ENCODE results near the gene SPEM3. TPM values are rescaled to one million over a fixed set of nuclear protein-coding genes. Genes with fewer than 3 reads are reported as not detected.
A peak's percentile ranks its signal among the peaks of the same experiment; 100 is the strongest.

The SPEM3 gene
- total RNA-seq, 2 donors from 2014 or later = not detected

GRCh38 chr17:7393613-7394451, 34.8 kb upstream of the SPEM3 start:
- DNase-seq (ENCODE audit: low spot score) = peak; percentile 68
- no peaks in the 10 kb centered on the region for H3K9me3 Mint-ChIP-seq
- H3K4me1 Mint-ChIP-seq (ENCODE audit: low read depth in 2 of 2) = peaks cover 10 to 12% of the 10 kb centered on the region in 2 donors
- peak overlapping the region; percentile 43 to 70 for H3K27ac Mint-ChIP-seq
- H3K36me3 Mint-ChIP-seq = no peaks in the 10 kb centered on the region
- H3K4me3 Mint-ChIP-seq = peak overlapping the region; percentile 88
- H3K27me3 Mint-ChIP-seq = no peaks in the 10 kb centered on the region
- peak; percentile 54 to 59 for ATAC-seq

GRCh38 chr17:7394452-7395191, 34.0 kb upstream of the SPEM3 start, which contains the start of gene PLSCR3:
TSS of gene PLSCR3 (minus strand) at chr17:7394525. CDS start at chr17:7394110, 415 bp downstream.
- H3K27me3 Mint-ChIP-seq = no peaks in the 10 kb centered on the region
- H3K4me1 Mint-ChIP-seq (ENCODE audit: low read depth in 2 of 2) = peaks cover 10 to 12% of the 10 kb centered on the region in 2 donors

GRCh38 chr17:7396147-7396546, 32.5 kb upstream of the SPEM3 start:
- ATAC-seq = no peak
- Mint-ChIP-seq H3K9me3 (no peaks in the 10 kb centered on the region), H3K27me3 (no peaks in the 10 kb centered on the region), H3K27ac (no peak overlapping the region), H3K4me3 (no peak overlapping the region), H3K4me1 (ENCODE audit: low read depth in 2 of 2) (peaks cover 10% of the 10 kb centered on the region in 2 donors), H3K36me3 (no peaks in the 10 kb centered on the region)
- DNase-seq (ENCODE audit: low spot score) = no peak

More at GRCh38 chr17:7394452-7395191, 34.0 kb upstream of the SPEM3 start, which contains the start of gene PLSCR3:
- H3K27ac Mint-ChIP-seq = peak within 1 kb of the TSS; percentile 68 to 92
- DNase-seq (ENCODE audit: low spot score) = peak; percentile 90
- H3K9me3 Mint-ChIP-seq = no peaks in the 10 kb centered on the region
- no peaks in the 10 kb centered on the region for H3K36me3 Mint-ChIP-seq
- ATAC-seq = peak; percentile 94
- H3K4me3 Mint-ChIP-seq = peak within 1 kb of the TSS; percentile 93

- Mint-ChIP-seq H3K9me3 (no peaks in the 10 kb centered on the region), H3K27ac (no peak overlapping the region), H3K36me3 (no peaks in the 10 kb centered on the region), H3K4me1 (ENCODE audit: low read depth in 2 of 2) (peaks cover 11 to 13% of the 10 kb centered on the region in 2 donors), H3K4me3 (no peak overlapping the region), H3K27me3 (no peaks in the 10 kb centered on the region)
- ATAC-seq (no peak), DNase-seq (ENCODE audit: low spot score) (no peak)
Observed at GRCh38 chr17:7398612-7399011, 30.0 kb upstream of the SPEM3 start.

GRCh38 chr17:7403043-7403726, 25.5 kb upstream of the SPEM3 start:
- no peaks in the 10 kb centered on the region for H3K9me3 Mint-ChIP-seq
- H3K4me1 Mint-ChIP-seq (ENCODE audit: low read depth in 2 of 2) = peaks cover 13 to 21% of the 10 kb centered on the region in 2 donors
- no peaks in the 10 kb centered on the region for H3K36me3 Mint-ChIP-seq
- ATAC-seq (no peak), DNase-seq (ENCODE audit: low spot score) (no peak)
- peak overlapping the region; percentile 79 to 93 for H3K27ac Mint-ChIP-seq
- H3K4me3 Mint-ChIP-seq = peak overlapping the region; percentile 87
- H3K27me3 Mint-ChIP-seq = peaks cover 8 to 10% of the 10 kb centered on the region in 2 donors

- H3K27me3 Mint-ChIP-seq = peaks cover 8 to 10% of the 10 kb centered on the region in 2 donors
- peak overlapping the region; percentile 87 for H3K4me3 Mint-ChIP-seq
- peaks cover 13 to 21% of the 10 kb centered on the region in 2 donors for H3K4me1 Mint-ChIP-seq (ENCODE audit: low read depth in 2 of 2)
- H3K36me3 Mint-ChIP-seq = no peaks in the 10 kb centered on the region
- ATAC-seq (no peak), DNase-seq (ENCODE audit: low spot score) (no peak)
- H3K27ac Mint-ChIP-seq = peak overlapping the region; percentile 79 to 93
- no peaks in the 10 kb centered on the region for H3K9me3 Mint-ChIP-seq
Observed at GRCh38 chr17:7403727-7403976, 25.0 kb upstream of the SPEM3 start.

- Mint-ChIP-seq H3K4me3 (peak within 1 kb of the TSS; percentile 87), H3K27ac (peak within 1 kb of the TSS; percentile 79 to 93), H3K36me3 (no peaks in the 10 kb centered on the region), H3K27me3 (peaks cover 8 to 12% of the 10 kb centered on the region in 2 donors), H3K4me1 (ENCODE audit: low read depth in 2 of 2) (peaks cover 13 to 21% of the 10 kb centered on the region in 2 donors), H3K9me3 (no peaks in the 10 kb centered on the region)
- peak; percentile 98 for DNase-seq (ENCODE audit: low spot score)
- peak; percentile 95 for ATAC-seq
Observed at GRCh38 chr17:7403977-7404736, 24.5 kb upstream of the SPEM3 start, which contains the start of gene TMEM256. TSS of gene TMEM256 (minus strand) at chr17:7404097. CDS start at chr17:7404084, 13 bp downstream.

GRCh38 chr17:7404737-7405349, 23.8 kb upstream of the SPEM3 start:
- Mint-ChIP-seq H3K27me3 (peaks cover 8 to 19% of the 10 kb centered on the region in 2 donors), H3K27ac (peak overlapping the region; percentile 79 to 93), H3K4me3 (peak overlapping the region; percentile 87), H3K4me1 (ENCODE audit: low read depth in 2 of 2) (peaks cover 13 to 21% of the 10 kb centered on the region in 2 donors), H3K36me3 (no peaks in the 10 kb centered on the region), H3K9me3 (no peaks in the 10 kb centered on the region)
- peak; percentile 58 to 66 for ATAC-seq
- DNase-seq (ENCODE audit: low spot score) = no peak

- Mint-ChIP-seq H3K36me3 (no peaks in the 10 kb centered on the region), H3K9me3 (no peaks in the 10 kb centered on the region), H3K4me3 (peak overlapping the region; percentile 87), H3K27me3 (peaks cover 8 to 23% of the 10 kb centered on the region in 2 donors), H3K27ac (peak overlapping the region; percentile 2 to 27), H3K4me1 (ENCODE audit: low read depth in 2 of 2) (peaks cover 13 to 21% of the 10 kb centered on the region in 2 donors)
- DNase-seq (ENCODE audit: low spot score) (no peak), ATAC-seq (no peak)
Observed at GRCh38 chr17:7405350-7406234, 23.1 kb upstream of the SPEM3 start.

GRCh38 chr17:7406235-7406825, 22.3 kb upstream of the SPEM3 start:
- DNase-seq (ENCODE audit: low spot score) (no peak), ATAC-seq (no peak)
- no peaks in the 10 kb centered on the region for H3K9me3 Mint-ChIP-seq
- peaks cover 13 to 21% of the 10 kb centered on the region in 2 donors for H3K4me1 Mint-ChIP-seq (ENCODE audit: low read depth in 2 of 2)
- H3K27me3 Mint-ChIP-seq = peaks cover 8 to 23% of the 10 kb centered on the region in 2 donors
- no peaks in the 10 kb centered on the region for H3K36me3 Mint-ChIP-seq
- peak overlapping the region; percentile 27 to 45 for H3K27ac Mint-ChIP-seq
- H3K4me3 Mint-ChIP-seq = peak overlapping the region; percentile 60

GRCh38 chr17:7407082-7407481, 21.6 kb upstream of the SPEM3 start:
- Mint-ChIP-seq H3K36me3 (no peaks in the 10 kb centered on the region), H3K9me3 (no peaks in the 10 kb centered on the region), H3K27me3 (peaks cover 8 to 23% of the 10 kb centered on the region in 2 donors), H3K4me1 (ENCODE audit: low read depth in 2 of 2) (peaks cover 13 to 17% of the 10 kb centered on the region in 2 donors), H3K27ac (peak overlapping the region in 1 of 2 donors; percentile 45), H3K4me3 (no peak overlapping the region)
- DNase-seq (ENCODE audit: low spot score) (no peak), ATAC-seq (no peak)

All from natural killer cell treated with Interleukin-12 subunit alpha and Interleukin-12 subunit beta and Interleukin-15 and Interleukin-18, amount 100 ng/mL, for 72 hours (primary cell).